PC-9 (cell line): ENCODE measurements around the gene ALDH6A1.

ENCODE experiments used
- EZH2 ChIP-seq: fragments of 200-600 bp; sonication (generic); IDR thresholded peaks from 2 replicates; pipeline ENCODE4 v1.8.0; 2017; ENCODE audit warnings: antibody characterized with exemption, low read depth
- TF ChIP-seq, protein P1 (sequence below): fragments of 200-600 bp; sonication (generic); conservative IDR thresholded peaks from 2 replicates; pipeline ENCODE4 v1.6.1; 2017; ENCODE audit warnings: mixed run types, antibody characterized with exemption, mild to moderate bottlenecking, moderate library complexity

DNA sequence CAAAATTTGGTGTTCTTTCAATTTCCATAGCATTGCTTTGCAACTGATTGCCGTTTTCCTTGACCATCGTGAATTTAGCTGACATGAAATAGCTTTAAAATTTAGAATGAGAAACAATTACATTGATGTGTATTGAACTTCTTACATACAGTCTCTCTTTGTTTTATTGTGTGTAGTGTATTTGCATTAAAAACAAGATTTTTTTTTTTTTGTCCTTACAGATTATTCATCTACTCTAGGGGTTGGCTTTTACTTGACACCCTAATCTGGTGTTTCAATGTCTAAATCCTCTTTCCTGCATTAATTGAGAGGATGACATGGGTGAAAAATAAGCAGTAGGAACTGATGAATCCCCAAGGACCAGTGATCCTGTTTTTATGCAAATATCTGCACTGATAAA lies 21.1 kb upstream of the ALDH6A1 start:
- TF ChIP-seq, protein P1, sequence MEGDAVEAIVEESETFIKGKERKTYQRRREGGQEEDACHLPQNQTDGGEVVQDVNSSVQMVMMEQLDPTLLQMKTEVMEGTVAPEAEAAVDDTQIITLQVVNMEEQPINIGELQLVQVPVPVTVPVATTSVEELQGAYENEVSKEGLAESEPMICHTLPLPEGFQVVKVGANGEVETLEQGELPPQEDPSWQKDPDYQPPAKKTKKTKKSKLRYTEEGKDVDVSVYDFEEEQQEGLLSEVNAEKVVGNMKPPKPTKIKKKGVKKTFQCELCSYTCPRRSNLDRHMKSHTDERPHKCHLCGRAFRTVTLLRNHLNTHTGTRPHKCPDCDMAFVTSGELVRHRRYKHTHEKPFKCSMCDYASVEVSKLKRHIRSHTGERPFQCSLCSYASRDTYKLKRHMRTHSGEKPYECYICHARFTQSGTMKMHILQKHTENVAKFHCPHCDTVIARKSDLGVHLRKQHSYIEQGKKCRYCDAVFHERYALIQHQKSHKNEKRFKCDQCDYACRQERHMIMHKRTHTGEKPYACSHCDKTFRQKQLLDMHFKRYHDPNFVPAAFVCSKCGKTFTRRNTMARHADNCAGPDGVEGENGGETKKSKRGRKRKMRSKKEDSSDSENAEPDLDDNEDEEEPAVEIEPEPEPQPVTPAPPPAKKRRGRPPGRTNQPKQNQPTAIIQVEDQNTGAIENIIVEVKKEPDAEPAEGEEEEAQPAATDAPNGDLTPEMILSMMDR = no peak
- no peak for TF ChIP-seq EZH2
